Esophagus muscularis mucosa (tissue), 4 donors: Measurements from ENCODE around the gene UBE2G1. TPM values are rescaled to one million over a fixed set of nuclear protein-coding genes. Genes with fewer than 3 reads are reported as not detected.
"Not testable (repeated sequence)": the region's sequence is repeated elsewhere in the genome, so short reads cannot be mapped to it uniquely, and the experiment has no call there.

Experiments used
- DNase-seq: peaks from one replicate; pipeline ENCODE4 v3.0.0-alpha.2; 2017; ENCODE audit errors: extremely low spot score
- H3K27ac ChIP-seq, 4 donors: fragments of 200-600 bp; sonication (generic); replicated peaks in 1 of 4; 1 replicate in 3 of 4; 2 replicates in 1 of 4; pipeline ENCODE4 v1.5.1; 2016 to 2019; ENCODE audit warnings: mild to moderate bottlenecking in 1 of 4
- H3K27me3 ChIP-seq, 4 donors: fragments of 200-600 bp; sonication (generic); one replicate each; pipeline versions ENCODE4 v1.5.1 to v1.6.0; 2016 to 2019
- H3K36me3 ChIP-seq, 4 donors: fragments of 200-600 bp; sonication (generic); one replicate each; pipeline ENCODE4 v1.5.1; 2016 to 2019
- H3K4me1 ChIP-seq, 4 donors: fragments of 200-600 bp; sonication (generic); one replicate each; pipeline ENCODE4 v1.5.1; 2016 to 2019
- H3K4me3 ChIP-seq, 4 donors: fragments of 200-600 bp; sonication (generic); 1 replicate in 2 of 4; 2 replicates in 2 of 4; pipeline ENCODE4 v1.5.1; 2016 to 2019; ENCODE audit warnings: mild to moderate bottlenecking in 4 of 4, moderate library complexity in 1 of 4
- H3K9me3 ChIP-seq, 4 donors: fragments of 200-600 bp; sonication (generic); 1 replicate in 3 of 4; 2 replicates in 1 of 4; pipeline ENCODE4 v1.5.1; 2016 to 2019
- CTCF ChIP-seq, 3 experiments: fragments of 200-600 bp in 2 of 3; fragments of 450-650 bp in 1 of 3; sonication (generic) in 2 of 3; IDR thresholded peaks; one replicate each; pipeline ENCODE4 v1.5.1; 2017 to 2019; ENCODE audit warnings: antibody characterized with exemption in 3 of 3, mild to moderate bottlenecking in 2 of 3, moderate library complexity in 1 of 3
- EP300 ChIP-seq: sonication (generic); formaldehyde crosslinking; IDR thresholded peaks from one replicate; pipeline ENCODE4 v1.6.1; 2017; ENCODE audit warnings: antibody characterized with exemption
- POLR2A ChIP-seq: fragments of 450-650 bp; IDR thresholded peaks from one replicate; pipeline ENCODE4 v1.6.1; 2017; ENCODE audit warnings: antibody characterized with exemption, moderate library complexity, mild to moderate bottlenecking, low read depth
- POLR2AphosphoS5 ChIP-seq, 2 donors: sonication (generic); formaldehyde crosslinking; IDR thresholded peaks; one replicate each; pipeline ENCODE4 v1.6.1; 2017; ENCODE audit warnings: antibody characterized with exemption in 2 of 2
- WGBS: methylation state at CpG from one replicate; pipeline ENCODE4 v1.1.5; 2018; 5-methylcytosine and 5-hydroxymethylcytosine counted together
- intact Hi-C: fragments of 100-400 bp; cut with DNase I; formaldehyde crosslinking; loops from one replicate; pipeline ENCODE4 v1.15.1; 2023
- total RNA-seq, 4 donors: library from RNA; depleted of rRNA; stranded (reverse); fragments of >200 nt; gene quantifications; one replicate each; pipeline versions ENCODE4 v1.1.0 to v1.2.1, GENCODE V29; 2016

The UBE2G1 gene
- total RNA-seq, 4 donors from 2014 or later = 53.7 to 84.3 (median 61.2) TPM

GRCh38 chr17:4375039-4375748 lies 8.7 kb upstream of the UBE2G1 start:
- H3K4me3 ChIP-seq = no peak overlapping the region
- no peaks in the 10 kb centered on the region for H3K4me1 ChIP-seq
- no peaks in the 10 kb centered on the region for H3K36me3 ChIP-seq
- DNase-seq = no peak
- intact Hi-C loops = no loop called here
- no peak overlapping the region for H3K27ac ChIP-seq
- TF ChIP-seq EP300 = no peak
- no peak for TF ChIP-seq POLR2A
- no peak for TF ChIP-seq CTCF (IDR thresholded peaks at IDR 0.05)
- 70% methylated on average over 7 of the region's 7 CpGs for WGBS
- no peaks in the 10 kb centered on the region for H3K9me3 ChIP-seq
- H3K27me3 ChIP-seq = no peaks in the 10 kb centered on the region

GRCh38 chr17:4369557-4370230 lies 3.2 kb upstream of the UBE2G1 start:
- no peak overlapping the region for H3K27ac ChIP-seq
- H3K36me3 ChIP-seq = no peaks in the 10 kb centered on the region
- intact Hi-C loops = no loop called here
- no peak for DNase-seq
- 93% methylated on average over 16 of the region's 16 CpGs for WGBS
- H3K4me3 ChIP-seq = no peak overlapping the region
- no peak for TF ChIP-seq POLR2AphosphoS5 (IDR thresholded peaks at IDR 0.05)
- no peak for TF ChIP-seq CTCF (IDR thresholded peaks at IDR 0.05)
- TF ChIP-seq EP300 = no peak
- no peak for TF ChIP-seq POLR2A
- peaks cover 3 to 11% (median 10%) of the 10 kb centered on the region in 4 donors for H3K4me1 ChIP-seq
- H3K27me3 ChIP-seq = peaks cover 0 to 4% (median 0%) of the 10 kb centered on the region in 4 donors
- no peaks in the 10 kb centered on the region for H3K9me3 ChIP-seq

- Histone ChIP-seq H3K4me1 (peaks cover 7 to 24% (median 23%) of the 10 kb centered on the region in 4 donors), H3K27me3 (peaks cover 0 to 4% (median 0%) of the 10 kb centered on the region in 4 donors), H3K9me3 (no peaks in the 10 kb centered on the region), H3K27ac (no peak overlapping the region), H3K4me3 (no peak overlapping the region), H3K36me3 (no peaks in the 10 kb centered on the region)
- WGBS = 95% methylated on average over 5 of the region's 5 CpGs
- intact Hi-C loops = no loop called here
- TF ChIP-seq CTCF (IDR thresholded peaks at IDR 0.05) (no peak), POLR2AphosphoS5 (IDR thresholded peaks at IDR 0.05) (no peak), POLR2A (no peak), EP300 (no peak)
- DNase-seq = no peak
Observed at GRCh38 chr17:4368341-4368740, 1.9 kb upstream of the UBE2G1 start.

DNA sequence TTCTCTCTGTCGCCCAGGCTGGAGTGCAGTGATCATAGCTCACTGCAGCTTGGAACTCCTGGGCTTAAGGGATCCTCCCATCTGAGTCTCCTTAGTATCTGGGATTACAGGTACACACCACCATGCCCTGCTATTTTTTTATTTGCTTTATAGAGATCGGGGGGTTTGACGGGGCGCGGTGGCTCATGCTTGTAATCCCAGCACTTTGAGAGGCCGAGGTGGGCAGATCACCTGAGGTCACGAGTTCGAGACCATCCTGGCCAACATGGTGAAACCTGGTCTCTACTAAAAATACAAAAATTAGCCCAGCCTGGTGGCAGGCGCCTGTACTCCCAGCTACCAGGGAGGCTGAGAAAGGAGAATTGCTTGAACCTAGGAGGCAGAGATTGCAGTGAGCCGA lies 702 bp upstream of the UBE2G1 start:
- DNase-seq, H3K27me3 ChIP-seq, H3K9me3 ChIP-seq, intact Hi-C loops, H3K36me3 ChIP-seq: not testable (repeated sequence)
- peak overlapping the region; percentile 85 to 100 (median 92) for H3K4me3 ChIP-seq
- WGBS = 98% methylated on average over 10 of the region's 10 CpGs
- H3K4me1 ChIP-seq = peaks cover 17 to 36% (median 34%) of the 10 kb centered on the region in 4 donors
- peak overlapping the region; percentile 97 to 99 (median 98) for H3K27ac ChIP-seq

DNA sequence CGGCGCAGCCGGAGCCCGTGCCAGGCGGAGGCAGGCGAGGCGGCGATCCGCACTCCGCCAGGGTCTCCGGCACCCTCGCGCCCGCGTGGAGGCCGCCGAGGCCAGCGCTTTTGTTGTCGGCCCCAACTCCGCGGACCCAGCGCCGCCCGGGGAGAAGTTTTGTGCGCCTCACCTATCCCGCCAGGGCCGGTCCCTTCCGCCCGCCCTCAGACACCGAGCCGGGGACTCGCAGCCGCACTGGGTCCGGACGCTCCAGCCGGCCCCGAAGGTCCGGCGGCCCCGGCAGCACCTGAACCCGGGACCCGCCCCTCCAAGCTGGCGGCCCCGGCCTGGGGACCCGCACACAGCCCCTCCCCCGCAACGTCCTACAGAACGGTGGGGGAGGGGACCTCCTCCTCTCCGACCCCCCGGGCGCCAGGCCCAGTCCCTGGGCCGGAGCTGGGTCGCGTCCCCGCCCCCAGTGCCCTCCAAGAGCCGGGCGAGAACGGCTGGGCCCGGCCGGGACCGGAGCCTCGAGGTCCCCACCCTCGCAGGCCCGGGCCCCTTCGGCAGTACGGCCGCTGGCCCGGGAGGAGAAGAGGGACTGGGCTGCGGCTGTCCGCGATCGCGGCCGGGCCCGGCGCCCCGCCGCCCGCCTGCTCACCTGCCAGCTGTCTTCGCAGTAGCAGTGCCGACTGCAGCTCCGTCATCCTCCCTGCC lies 698 bp downstream of the UBE2G1 start:
- H3K4me1 ChIP-seq = peaks cover 23 to 50% (median 48%) of the 10 kb centered on the region in 4 donors
- peak overlapping the region; percentile 85 to 100 (median 92) for H3K4me3 ChIP-seq
- peak overlapping the region; percentile 97 to 99 (median 98) for H3K27ac ChIP-seq
- TF ChIP-seq POLR2AphosphoS5 (IDR thresholded peaks at IDR 0.05) (no peak), POLR2A (no peak), CTCF (IDR thresholded peaks at IDR 0.05) (no peak), EP300 (no peak)
- no peaks in the 10 kb centered on the region for H3K9me3 ChIP-seq
- peaks cover 0 to 5% (median 4%) of the 10 kb centered on the region in 4 donors for H3K36me3 ChIP-seq
- no peak for DNase-seq
- 0% methylated on average over 2 of the region's 82 CpGs for WGBS
- intact Hi-C loops = no loop called here
- H3K27me3 ChIP-seq = peaks cover 0 to 4% (median 0%) of the 10 kb centered on the region in 4 donors
